HFFc6 (cell line): ENCODE results near the gene CBFA2T2. TPM values are rescaled to one million over a fixed set of nuclear protein-coding genes. Genes with fewer than 3 reads are reported as not detected.
A peak's percentile ranks its signal among the peaks of the same experiment; 100 is the strongest.
"Not testable (repeated sequence)": the region's sequence is repeated elsewhere in the genome, so short reads cannot be mapped to it uniquely, and the experiment has no call there.

ENCODE experiments used
- DNase-seq: peaks from one replicate; pipeline ENCODE4 v3.0.0-alpha.2; 2018
- H3K27ac Mint-ChIP-seq: 2 replicates; pipeline ENCODE4 v1.8.0; 2020; ENCODE audit warnings: mild to moderate bottlenecking, mixed read lengths
- H3K27me3 Mint-ChIP-seq: 2 replicates; pipeline ENCODE4 v1.8.0; 2021; ENCODE audit warnings: mild to moderate bottlenecking, moderate library complexity, mixed read lengths; ENCODE audit not compliant: insufficient read depth
- H3K36me3 Mint-ChIP-seq: 2 replicates; pipeline ENCODE4 v1.8.0; 2021; ENCODE audit warnings: low read depth, mixed read lengths
- H3K4me1 Mint-ChIP-seq: 2 replicates; pipeline ENCODE4 v1.8.0; 2020; ENCODE audit warnings: low read depth, mixed read lengths
- H3K4me3 Mint-ChIP-seq: 2 replicates; pipeline ENCODE4 v1.8.0; 2020; ENCODE audit warnings: mild to moderate bottlenecking, moderate library complexity, mixed read lengths
- H3K9me3 Mint-ChIP-seq: 2 replicates; pipeline ENCODE4 v1.8.0; 2020; ENCODE audit warnings: mild to moderate bottlenecking, mixed read lengths
- CTCF ChIP-seq: fragments of 200-600 bp; sonication (generic); IDR thresholded peaks from 2 replicates; pipeline ENCODE4 v1.5.0; 2021; ENCODE audit warnings: antibody characterized with exemption, mild to moderate bottlenecking
- total RNA-seq, 6 experiments: library from RNA; stranded (reverse); fragmentation: NEBNext Ultra II Directional; extraction: Animal tissue kit (Norgen Biotek cat#: 25700); gene quantifications; 2 replicates in 1 of 6; 3 replicates in 5 of 6; pipeline ENCODE4 v1.2.3, GENCODE V29; 2021

Gene CBFA2T2
- total RNA-seq, 6 experiments from 2014 or later, result 7.0 to 9.1 (median 8.0) TPM

DNA sequence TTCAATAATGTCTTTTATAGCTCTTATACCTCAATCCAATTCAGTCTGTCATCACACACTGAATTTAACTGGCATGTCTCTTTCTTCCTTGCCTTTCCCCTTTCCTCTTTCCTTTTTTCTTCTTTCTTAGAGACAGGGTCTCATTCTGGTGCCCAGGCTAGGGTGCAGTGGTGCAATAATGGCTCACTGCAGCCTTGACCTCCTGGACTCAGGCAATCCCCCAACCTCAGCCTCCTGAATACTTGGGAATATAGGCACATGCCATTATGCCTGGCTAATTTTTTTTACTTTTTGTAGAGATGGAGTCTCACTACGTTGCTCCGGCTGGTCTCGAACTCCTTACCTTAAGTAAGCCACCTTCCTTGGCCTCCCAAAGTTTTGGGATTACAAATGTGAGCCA lies 65.9 kb downstream of the CBFA2T2 start:
- no peak for DNase-seq
- H3K4me1 Mint-ChIP-seq, result peaks cover 27% of the 10 kb centered on the region
- peak overlapping the region; percentile 63 for H3K4me3 Mint-ChIP-seq
- peak overlapping the region; percentile 51; the same call in 1 of the 2 replicates for H3K27ac Mint-ChIP-seq
- H3K36me3 Mint-ChIP-seq, result peaks cover 12% of the 10 kb centered on the region; the same call in 1 of the 2 replicates
- H3K27me3 Mint-ChIP-seq, result no peaks in the 10 kb centered on the region
- H3K9me3 Mint-ChIP-seq, result no peaks in the 10 kb centered on the region
- no peak for TF ChIP-seq CTCF

- H3K4me1 Mint-ChIP-seq, result peaks cover 27% of the 10 kb centered on the region
- no peak overlapping the region for H3K27ac Mint-ChIP-seq
- no peaks in the 10 kb centered on the region for H3K9me3 Mint-ChIP-seq
- no peak for TF ChIP-seq CTCF
- H3K36me3 Mint-ChIP-seq, result peaks cover 10% of the 10 kb centered on the region; the same call in 1 of the 2 replicates
- H3K4me3 Mint-ChIP-seq, result no peak overlapping the region
- no peaks in the 10 kb centered on the region for H3K27me3 Mint-ChIP-seq
- DNase-seq, result no peak
Measured at GRCh38 chr20:33556246-33556645, 66.3 kb downstream of the CBFA2T2 start.

- no peaks in the 10 kb centered on the region for H3K9me3 Mint-ChIP-seq
- H3K4me3 Mint-ChIP-seq, result no peak overlapping the region
- no peak overlapping the region for H3K27ac Mint-ChIP-seq
- no peak for DNase-seq
- TF ChIP-seq CTCF, result no peak
- H3K36me3 Mint-ChIP-seq, result peaks cover 5% of the 10 kb centered on the region; the same call in 1 of the 2 replicates
- H3K4me1 Mint-ChIP-seq, result peaks cover 38% of the 10 kb centered on the region
- no peaks in the 10 kb centered on the region for H3K27me3 Mint-ChIP-seq
Measured at GRCh38 chr20:33558348-33559144, 68.7 kb downstream of the CBFA2T2 start.

GRCh38 chr20:33559212-33559611 lies 69.3 kb downstream of the CBFA2T2 start:
- no peak overlapping the region for H3K4me3 Mint-ChIP-seq
- peaks cover 5% of the 10 kb centered on the region; the same call in 1 of the 2 replicates for H3K36me3 Mint-ChIP-seq
- peaks cover 38% of the 10 kb centered on the region for H3K4me1 Mint-ChIP-seq
- no peak for DNase-seq
- no peaks in the 10 kb centered on the region for H3K9me3 Mint-ChIP-seq
- no peak for TF ChIP-seq CTCF
- no peak overlapping the region for H3K27ac Mint-ChIP-seq
- no peaks in the 10 kb centered on the region for H3K27me3 Mint-ChIP-seq

DNA sequence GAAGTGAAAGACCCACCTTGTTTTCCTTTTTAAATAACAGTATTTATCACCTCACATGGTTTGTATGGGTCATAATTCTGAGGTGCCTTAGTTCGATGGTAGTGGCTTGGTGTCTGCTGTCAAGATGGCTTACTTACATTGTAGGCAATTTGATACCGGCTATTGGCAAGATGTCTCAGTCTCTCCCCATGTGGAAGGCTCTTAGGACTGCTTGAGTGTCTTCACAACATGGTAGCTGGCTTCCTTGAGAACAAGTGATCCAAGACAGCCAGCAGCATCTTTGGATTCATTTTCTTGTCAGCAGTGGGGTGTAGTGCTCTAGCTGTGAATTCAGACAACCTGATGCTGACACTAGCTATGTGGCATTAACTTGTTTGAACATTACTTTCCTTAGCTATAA lies 70.1 kb downstream of the CBFA2T2 start:
- Mint-ChIP-seq H3K4me1 (peaks cover 30% of the 10 kb centered on the region), H3K36me3 (peaks cover 5% of the 10 kb centered on the region; the same call in 1 of the 2 replicates), H3K27me3 (no peaks in the 10 kb centered on the region), H3K9me3 (no peaks in the 10 kb centered on the region), H3K4me3 (no peak overlapping the region), H3K27ac (no peak overlapping the region)
- DNase-seq, result no peak
- no peak for TF ChIP-seq CTCF

DNA sequence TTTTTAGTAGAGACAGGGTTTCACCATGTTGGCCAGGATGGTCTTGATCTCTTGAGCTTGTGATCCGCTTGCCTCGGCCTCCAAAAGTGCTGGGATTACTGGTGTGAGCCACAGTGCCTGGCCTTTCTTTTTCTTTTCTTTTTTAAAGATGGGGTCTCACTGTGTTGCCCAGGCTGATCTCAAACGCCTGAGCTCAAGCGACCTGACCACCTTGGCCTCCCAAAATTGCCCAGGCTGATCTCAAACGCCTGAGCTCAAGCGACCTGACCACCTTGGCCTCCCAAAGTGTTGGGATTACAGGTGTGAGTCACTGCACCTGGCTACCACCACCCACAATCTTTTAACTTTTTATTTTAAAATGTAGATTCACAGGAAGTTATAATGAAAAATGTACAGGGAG lies 71.2 kb downstream of the CBFA2T2 start:
- H3K27ac Mint-ChIP-seq, H3K27me3 Mint-ChIP-seq, DNase-seq, H3K4me3 Mint-ChIP-seq, H3K9me3 Mint-ChIP-seq, H3K36me3 Mint-ChIP-seq: not testable (repeated sequence)
- H3K4me1 Mint-ChIP-seq, result peaks cover 20% of the 10 kb centered on the region
